Measurements from ENCODE around the gene TLE4.

DNA sequence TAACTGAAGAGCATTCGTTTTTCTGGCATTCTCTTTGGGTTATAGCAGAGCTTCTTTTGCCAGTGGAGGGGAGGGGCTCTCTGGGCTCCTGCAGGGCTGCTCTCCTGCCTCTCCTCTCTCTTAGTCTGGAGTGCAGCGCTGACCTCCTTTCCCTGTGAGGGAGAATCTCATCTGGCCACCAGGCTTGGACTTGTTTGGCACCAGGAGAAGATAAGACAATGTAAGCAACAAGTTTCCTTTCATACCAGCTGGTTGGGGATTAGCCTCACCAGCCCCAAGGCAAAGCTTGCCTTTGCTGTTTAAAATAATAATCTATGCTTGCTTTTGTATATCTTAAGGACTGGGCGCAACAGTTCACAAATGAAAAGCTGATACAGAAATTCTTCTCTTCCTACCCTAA, 196.4 kb downstream of the TLE4 start:
- TF ChIP-seq POLR2A (IDR thresholded peaks at IDR 0.05; ENCODE audit: low read depth, low read length) (no peak), POLR2AphosphoS5 (IDR thresholded peaks at IDR 0.05; ENCODE audit: low read depth, low read length) (no peak)
